IPS DF 19.7 (cell line): ENCODE results near the gene KRAS.

Experiments
- DNase-seq: peaks from one replicate; pipeline ENCODE4 v3.0.0-alpha.2; 2013; ENCODE audit warnings: low read depth, low spot score

Gene KRAS

DNA sequence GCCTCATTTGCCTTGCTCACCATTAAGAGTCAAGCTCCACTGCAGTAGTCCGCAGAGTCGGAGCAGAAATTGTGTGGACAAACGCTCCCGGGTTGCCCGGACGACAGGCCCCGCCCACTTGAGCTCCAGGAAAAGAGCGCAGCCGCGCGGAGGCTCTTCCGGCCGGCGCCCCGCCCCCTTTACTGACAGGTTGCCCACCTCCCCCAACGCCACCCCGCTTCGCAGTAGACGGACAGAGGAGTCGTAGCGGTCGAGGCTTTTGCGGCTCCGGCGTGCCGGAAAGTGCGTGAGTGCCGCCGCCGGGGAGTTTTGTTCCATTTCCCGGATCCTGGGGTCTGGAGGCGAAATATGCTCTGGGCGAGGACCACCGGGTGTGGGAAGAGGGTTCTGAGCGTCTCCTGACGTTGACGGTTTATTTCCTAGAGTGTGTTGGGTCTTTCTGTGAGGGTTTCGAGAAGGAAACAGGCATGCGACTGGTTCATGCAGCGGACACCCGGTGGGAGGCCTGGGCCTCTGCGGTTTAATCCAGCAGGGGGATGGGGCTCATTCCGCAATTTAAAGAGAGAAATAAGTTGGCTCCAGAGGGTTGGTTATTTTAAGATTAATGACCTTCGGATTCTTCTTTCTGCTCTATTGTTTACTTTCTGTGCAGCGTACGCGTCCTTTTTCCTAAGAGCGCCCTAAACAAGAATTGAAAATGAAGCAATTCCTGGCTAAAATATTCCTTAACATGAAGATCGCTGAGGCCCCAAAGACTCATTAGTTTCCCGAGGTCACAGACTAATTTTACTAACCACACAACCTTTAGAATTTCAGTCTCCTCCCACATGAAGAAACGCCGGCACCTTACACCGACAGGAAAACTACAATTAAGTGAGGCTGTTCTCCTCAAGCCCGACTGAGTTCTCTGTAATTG, 55.4 kb downstream of the KRAS start, which contains the start of the genes DNAI7 and ETFRF1:
TSS of gene DNAI7 (minus strand) at position 105 of the 916 bp plus-strand sequence. CDS start at position 23, 82 bp downstream.
TSS of gene ETFRF1 (plus strand) at position 182 of the 916 bp plus-strand sequence. CDS start 8,720 bp downstream, outside the sequence.
- DNase-seq: peak; percentile 75

DNA sequence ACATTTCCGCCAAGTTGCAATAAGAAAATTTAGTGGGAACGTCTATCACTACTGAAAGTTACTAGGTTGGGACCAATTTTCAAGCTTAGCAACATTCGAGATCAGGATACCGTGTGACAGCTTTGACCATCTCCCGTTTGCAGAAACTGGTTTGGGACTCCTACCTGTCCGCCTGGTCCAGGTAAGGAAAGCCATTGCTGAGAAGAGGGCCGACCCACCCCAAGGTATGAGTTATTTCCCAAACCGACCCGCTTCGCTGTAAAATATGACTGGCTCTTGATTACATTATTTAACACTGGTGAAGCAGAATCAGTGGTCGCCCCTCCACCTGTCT, 56.0 kb downstream of the KRAS start:
- no peak for DNase-seq

DNA sequence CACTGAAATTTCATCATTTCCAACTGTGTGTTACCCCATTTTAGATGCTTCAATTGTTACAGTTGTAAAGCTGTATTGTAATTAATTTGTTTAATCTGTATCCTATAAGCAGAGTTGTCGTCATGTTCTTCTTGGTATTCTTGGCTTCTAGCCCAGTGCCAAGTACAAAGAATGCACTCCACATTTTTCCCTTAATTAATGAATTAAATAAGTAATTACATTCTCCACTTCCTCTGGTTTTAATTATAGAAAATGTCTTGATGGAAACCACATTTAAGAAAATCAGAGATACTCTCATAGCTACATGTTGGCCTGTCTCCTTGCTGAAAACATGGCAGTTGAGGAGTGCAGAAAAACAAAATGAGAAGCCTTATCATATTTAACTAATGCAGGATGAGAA, 56.5 kb downstream of the KRAS start:
- DNase-seq: no peak

DNA sequence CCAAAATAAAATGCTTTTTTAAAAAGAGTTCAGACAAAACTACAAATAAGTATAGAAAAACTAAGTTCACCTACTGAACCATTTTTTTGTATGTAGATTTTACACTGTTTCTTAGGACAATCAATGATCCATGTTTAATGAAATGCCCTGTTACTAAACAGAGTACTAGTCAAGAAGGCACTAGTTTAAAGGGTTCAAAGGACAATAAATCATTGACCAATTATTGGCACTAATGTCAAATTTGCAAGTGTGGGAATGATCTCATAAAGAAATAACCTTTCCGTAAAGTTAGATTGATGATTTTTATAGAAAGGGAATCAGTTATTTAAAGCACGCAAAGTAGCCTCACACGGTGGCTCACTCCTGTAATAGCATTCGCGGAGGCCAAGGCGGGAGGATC, 59.9 kb downstream of the KRAS start:
- DNase-seq: no peak

DNA sequence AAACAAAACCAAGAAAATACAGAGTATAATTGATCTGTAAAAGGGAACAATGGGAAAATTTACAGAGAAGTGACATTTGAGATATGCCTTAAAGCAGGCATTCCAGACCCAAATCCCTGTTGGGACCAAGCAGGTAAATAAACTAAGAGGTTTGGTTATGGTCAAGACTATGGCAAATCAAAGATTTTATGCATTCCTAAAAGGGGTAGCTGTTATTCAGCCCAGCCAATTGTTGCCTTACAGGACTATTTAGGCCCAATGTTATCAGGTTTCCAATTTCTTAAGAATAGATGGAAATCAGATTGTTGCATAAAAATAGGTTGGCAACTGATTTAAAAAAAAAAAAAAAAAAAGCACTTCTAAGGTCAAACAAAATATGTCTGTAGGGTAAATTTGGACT, 61.1 kb downstream of the KRAS start:
- no peak for DNase-seq

DNA sequence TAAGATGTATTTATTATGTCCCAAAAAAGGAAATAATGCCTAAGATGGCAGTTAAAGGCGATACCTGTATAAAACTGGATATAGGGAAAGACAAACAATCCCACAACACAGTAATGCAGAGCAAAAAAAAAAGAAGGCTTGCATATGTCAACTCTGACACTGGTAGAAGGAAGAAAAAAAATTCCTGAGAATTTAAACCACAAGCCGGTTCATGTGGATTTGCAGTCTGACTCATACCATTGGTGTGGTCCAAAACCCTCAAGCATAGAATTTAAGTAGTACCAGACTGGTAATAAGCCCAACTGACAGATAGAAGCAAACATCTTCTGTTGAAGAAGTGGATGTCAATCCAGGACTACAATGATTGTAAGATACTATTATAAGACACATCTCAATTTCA, 62.9 kb downstream of the KRAS start:
- DNase-seq: no peak

DNA sequence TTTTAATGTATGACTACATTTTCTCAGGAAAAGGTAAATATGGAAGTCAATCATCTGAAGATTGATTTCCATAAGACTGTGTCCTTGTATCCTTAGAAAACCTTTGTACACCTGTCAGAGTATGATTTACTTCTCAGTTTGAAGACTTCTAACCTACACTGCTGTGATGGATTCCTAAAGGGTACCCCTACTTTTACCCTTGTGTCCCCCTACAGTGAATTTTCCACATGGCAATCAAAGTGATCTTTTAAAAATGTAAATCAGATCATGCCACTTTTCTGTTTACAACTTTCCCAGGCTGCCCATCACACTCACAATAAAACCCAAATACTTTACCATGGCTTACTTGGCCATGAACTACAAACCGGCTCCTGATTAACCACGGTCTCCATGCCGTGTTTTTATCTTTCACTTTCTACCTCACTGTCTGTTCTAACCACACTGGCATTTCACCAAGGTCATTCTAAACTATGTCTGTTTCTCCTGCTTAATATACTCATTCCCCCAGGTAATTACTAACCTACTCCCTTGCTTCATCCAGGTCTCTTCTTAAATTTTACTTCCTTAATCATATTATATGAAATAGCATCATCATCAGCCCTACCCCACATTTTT, 63.8 kb downstream of the KRAS start:
- no peak for DNase-seq

DNA sequence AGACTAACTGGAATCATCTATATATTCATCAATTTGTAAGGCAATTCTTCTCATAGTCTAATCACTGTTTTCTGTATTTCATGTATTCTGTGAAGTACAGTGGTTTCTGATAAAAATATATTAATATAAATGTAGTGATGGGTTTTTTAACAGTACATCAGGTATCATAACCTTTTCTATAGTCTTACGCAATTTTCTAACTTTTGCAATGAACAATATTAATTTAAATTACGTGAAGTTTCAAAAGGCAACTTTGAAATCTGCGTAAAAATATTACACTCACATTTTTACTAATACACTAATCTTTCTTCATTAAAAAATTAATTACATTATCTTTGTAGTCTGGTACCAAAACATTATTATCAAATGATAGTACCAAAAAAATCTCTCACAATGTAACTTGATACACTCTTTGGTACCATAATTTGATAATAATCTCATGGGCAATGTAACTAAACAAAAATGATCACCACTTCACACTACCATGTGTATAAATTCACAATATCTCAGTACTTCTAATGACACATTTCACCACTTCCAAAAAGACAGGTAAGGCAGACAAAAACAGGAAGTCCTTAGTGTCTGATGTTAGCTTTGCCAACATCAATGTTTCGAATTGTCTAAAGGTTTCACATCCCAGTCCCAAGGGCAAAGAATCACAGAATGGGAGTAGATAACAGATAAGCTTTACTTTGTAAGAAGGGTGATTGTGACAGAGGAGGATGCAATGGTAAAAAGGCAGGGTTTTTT, 64.5 kb downstream of the KRAS start:
- no peak for DNase-seq

DNA sequence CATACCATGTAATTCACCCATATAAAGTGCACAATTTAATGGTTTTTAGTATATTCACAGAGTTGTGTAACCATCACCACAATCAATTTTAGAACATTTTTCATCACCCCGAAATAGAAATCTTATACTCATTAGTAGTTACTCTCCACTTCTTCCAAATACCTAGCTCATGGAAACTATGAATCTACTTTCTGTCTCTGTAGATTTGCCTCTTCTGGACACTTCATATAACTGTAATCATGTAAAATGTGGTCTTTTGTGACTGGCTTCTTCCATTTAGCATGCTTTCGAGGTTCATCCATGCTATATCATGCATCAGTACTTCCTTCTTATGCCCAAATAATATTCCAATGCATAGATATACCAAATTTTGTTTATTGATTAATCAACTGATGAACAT, 66.6 kb downstream of the KRAS start:
- no peak for DNase-seq

DNA sequence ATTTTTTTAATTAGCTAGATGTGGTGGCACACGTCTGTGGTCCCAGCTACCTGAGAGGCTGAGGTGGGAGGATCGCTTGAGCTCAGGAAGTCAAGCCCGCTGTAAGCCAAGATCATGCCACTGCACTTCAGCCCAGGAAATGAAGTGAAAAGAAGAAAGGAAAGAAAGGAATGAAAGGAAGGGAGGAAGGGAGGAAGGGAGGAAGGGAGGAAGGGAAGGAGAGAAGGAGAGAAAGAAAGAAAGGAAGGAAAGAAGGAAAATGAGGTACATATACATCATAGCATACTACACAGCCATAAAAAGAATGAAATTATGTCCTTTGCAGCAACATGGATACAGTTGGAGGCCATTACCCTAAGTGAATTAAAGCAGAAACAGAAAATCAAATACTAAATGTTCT, 68.0 kb downstream of the KRAS start:
- no peak for DNase-seq

DNA sequence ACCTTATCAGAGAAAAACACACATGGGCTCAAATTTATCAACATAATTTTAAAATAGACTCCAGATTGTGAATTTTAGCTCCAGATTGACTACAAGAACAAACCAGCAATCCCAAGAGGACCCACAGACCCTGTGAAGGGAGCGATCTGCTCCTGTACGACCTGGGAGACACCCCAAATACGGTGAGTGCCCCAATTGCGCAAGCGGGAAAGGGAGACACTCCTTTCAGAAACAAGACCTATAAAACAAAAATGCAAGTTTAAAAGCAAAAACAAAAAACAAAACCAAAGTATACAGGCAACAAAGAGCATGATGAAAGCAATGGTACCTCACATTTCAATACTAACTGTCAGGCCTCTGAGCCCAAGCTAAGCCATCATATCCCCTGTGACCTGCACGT, 87.9 kb downstream of the KRAS start:
- DNase-seq: no peak

DNA sequence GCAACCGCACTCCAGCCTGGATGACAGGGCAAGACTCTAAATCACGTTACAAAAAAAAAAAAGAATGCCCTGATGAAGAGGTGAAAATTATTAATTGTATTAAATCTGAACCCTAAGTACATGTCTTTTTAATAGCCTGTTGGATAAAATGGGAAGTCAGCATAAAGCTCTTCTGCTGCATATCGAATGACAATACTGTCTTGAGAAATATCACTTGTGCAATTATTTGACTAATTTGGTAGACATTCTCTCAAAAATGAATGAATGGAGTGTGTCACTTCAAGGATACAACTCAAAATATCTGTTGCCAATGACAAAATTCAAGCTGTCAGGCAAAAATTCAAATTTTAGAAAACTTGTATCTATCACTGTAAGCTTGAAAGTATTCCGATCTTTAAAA, 94.7 kb downstream of the KRAS start:
- DNase-seq: no peak

DNA sequence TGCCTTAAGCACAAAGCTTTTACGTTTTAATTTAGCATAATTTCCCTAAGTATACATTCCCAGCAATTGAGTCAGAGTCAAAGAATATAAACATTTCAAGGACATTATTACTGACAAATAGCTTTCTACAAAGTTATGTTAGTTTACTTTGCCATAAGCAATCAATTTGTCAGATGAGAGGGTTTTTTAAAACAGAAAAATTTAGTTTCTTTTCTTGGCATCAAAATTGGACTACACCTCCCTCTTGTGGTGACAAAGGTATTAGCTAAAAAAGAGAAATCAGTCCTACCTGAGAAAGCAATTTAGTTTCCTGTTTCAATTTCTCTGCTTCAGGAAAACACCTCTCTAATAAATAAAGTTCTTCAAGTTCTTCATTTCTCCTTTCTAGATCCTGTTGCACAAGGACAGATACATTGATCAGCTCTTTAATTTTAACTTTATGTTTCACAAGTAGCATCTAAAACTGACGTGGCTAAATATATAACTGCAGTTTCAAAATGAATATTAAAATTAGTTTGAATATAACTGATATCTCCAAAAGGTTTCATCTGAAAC, 95.6 kb downstream of the KRAS start:
- DNase-seq: no peak
